ENCODE results near the gene TMEM41A.

Gene TMEM41A

DNA sequence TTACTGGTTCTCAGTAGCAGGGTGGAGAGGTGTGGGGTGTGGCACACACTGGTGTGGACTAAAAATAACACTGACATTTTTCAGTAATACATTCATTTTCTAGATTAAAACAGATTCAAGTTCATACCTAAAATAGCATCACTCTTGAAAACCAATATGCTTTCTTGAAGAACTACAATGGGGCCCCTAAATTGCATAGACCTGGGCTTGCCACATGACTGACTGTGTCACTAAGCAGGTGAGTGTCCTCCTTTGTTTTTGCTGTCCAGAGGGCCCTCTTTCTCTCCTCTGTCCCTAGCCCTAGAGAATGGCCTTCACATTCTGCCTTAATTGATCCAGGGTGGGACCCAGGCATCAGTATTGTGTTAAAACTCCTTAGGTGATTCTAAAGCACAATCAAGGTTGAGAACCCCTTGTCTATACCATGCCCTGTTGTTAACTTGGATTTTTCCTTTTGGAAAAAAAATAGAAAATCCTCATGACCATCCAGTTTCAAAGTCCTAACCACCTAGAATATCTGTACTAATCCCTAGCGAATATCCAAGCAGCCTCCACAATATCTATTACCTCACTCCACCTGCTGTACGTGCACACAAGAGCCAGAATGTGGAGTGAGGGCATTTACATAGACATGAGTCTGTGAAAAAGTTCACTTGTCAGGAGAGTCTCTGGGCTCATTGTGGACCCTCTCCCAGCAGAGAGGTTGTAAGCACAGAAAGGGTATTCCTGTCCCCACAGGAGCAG lies 18.7 kb upstream of the TMEM41A start:
- Mint-ChIP-seq H3K27me3 (peaks cover 26 to 40% of the 10 kb centered on the region in 2 donors), H3K36me3 (ENCODE audit: insufficient read depth) (no peaks in the 10 kb centered on the region), H3K27ac (no peak overlapping the region), H3K9me3 (no peaks in the 10 kb centered on the region), H3K4me3 (no peak overlapping the region), H3K4me1 (ENCODE audit: low read depth in 2 of 2) (no peaks in the 10 kb centered on the region)
- DNase-seq (no peak), ATAC-seq (replicated peaks) (no peak)

DNA sequence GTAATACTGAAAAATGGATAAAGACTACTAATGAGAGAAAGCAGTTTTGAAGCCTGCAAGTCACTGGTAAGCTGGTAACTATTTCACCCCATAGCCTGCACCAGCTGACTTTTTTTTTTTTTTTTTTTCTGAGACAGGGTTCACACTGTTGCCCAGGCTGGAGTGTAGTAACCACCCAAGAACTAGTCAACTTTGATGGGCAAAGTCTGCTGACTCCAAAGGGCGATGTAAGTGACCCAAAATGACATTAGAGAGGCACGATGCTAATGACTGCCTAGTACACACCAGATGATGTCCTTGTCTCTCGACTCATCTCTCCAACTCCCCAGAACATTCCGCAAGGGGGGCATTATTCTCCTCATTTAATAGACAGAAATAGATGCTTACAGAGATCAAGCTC lies 12.9 kb upstream of the TMEM41A start:
- DNase-seq (no peak), ATAC-seq (replicated peaks) (no peak)
- H3K9me3 Mint-ChIP-seq, result no peaks in the 10 kb centered on the region
- H3K4me1 Mint-ChIP-seq (ENCODE audit: low read depth in 2 of 2), result no peaks in the 10 kb centered on the region
- H3K27me3 Mint-ChIP-seq, result peaks cover 10 to 21% of the 10 kb centered on the region in 2 donors
- H3K36me3 Mint-ChIP-seq (ENCODE audit: insufficient read depth), result peaks cover 3% of the 10 kb centered on the region
- H3K4me3 Mint-ChIP-seq, result no peak overlapping the region
- no peak overlapping the region for H3K27ac Mint-ChIP-seq

DNA sequence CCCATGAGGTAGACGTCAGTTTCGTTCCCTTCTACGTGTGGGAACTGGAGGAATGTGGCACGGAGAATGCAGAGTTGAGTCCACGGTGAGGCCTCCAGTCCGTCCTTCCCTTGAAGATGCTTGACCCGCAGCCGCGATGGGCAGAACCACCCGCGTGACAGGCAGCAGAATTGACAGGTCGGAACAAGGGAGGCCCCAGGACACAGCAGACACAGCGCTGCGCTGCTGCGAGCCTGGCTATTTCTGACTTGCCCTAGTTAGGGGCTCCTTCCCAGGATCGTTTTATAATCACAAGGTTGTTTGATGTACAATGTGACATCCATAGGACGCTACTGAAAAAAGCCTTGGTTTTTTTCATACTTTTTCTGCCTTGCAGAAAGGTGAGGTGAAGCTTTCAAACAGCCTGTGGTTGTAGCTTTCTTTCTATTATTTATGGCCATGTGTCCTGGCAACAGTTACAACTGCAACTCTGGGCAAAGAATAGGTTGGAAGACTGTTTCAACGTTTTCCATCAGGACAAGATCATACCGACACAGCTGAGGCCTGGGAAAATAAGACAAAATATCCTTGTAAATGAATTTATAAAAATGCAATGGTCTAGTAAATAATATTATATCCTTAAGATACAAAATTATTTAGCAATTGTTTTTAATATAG lies 9.6 kb upstream of the TMEM41A start:
- Mint-ChIP-seq H3K27me3 (peaks cover 10 to 12% of the 10 kb centered on the region in 2 donors), H3K4me3 (no peak overlapping the region), H3K4me1 (ENCODE audit: low read depth in 2 of 2) (no peaks in the 10 kb centered on the region), H3K36me3 (ENCODE audit: insufficient read depth) (peaks cover 3% of the 10 kb centered on the region), H3K27ac (no peak overlapping the region), H3K9me3 (no peaks in the 10 kb centered on the region)
- DNase-seq, result no peak
- ATAC-seq (replicated peaks), result no peak

DNA sequence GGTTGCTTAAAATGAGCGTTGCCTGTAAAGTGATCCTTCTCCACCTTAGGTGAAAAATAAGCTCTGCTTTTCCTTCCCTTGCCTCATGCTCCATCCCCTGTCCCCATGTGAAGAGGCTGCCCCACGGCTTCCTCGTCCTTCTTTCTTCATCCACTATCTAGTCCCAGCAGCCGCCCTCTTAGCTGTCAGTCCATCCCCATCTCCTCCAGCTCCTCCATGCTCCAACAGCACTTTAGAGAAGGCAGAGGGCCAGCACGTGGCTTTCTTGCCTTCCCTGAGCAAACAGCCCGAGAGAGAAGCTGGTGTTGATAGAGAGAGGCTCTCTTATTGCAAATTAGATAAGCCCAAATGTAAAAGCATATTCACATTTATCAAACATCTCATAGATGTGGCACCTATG lies 9.0 kb upstream of the TMEM41A start:
- DNase-seq (no peak), ATAC-seq (replicated peaks) (no peak)
- Mint-ChIP-seq H3K4me3 (no peak overlapping the region), H3K4me1 (ENCODE audit: low read depth in 2 of 2) (no peaks in the 10 kb centered on the region), H3K9me3 (no peaks in the 10 kb centered on the region), H3K27ac (no peak overlapping the region), H3K27me3 (peaks cover 7 to 18% of the 10 kb centered on the region in 2 donors), H3K36me3 (ENCODE audit: insufficient read depth) (peaks cover 3% of the 10 kb centered on the region)

DNA sequence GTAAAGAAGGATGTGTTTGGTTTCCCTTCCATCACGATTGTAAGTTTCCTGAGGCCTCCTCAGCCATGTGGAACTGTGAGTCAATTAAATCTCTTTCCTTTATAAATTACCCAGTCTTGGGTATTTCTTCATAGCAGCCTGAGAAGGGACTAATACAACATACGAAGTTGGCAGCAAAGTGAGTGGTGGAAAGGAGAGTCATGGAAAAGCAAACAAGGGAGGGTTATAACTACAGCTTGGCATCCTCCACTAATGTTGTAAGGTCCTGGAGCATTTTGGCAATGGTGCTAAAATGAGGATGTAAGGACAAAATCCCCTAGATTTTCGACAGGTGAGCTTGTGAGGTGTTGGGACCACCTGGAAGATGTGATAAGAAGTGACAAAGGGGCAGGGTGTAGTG lies 5.8 kb upstream of the TMEM41A start:
- H3K27ac Mint-ChIP-seq, result no peak overlapping the region

DNA sequence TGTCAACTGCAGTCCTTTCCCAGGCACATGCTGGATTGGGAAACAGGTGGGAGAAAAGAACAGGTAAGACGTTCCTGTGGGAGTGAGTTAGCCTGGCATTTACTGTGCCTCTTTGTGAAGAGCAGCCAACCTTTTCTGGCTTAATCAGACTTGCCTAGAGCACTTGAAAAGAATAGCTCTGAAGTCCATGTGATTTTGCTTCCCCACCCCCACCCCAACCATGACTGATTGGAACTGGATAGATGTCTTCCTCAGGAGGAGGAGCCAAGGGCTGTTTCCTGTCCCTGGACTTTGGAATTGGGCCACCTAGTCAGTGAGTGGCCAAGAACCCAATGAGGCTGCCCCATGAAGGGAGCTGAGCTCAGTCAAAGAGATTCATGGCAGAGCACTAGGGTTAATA lies 4.7 kb upstream of the TMEM41A start:
- H3K4me3 Mint-ChIP-seq, result no peak overlapping the region
- H3K4me1 Mint-ChIP-seq (ENCODE audit: low read depth in 2 of 2), result peaks cover 3% of the 10 kb centered on the region in 2 donors
- H3K27me3 Mint-ChIP-seq, result peaks cover 4 to 22% of the 10 kb centered on the region in 2 donors
- H3K9me3 Mint-ChIP-seq, result no peaks in the 10 kb centered on the region
- H3K36me3 Mint-ChIP-seq (ENCODE audit: insufficient read depth), result peaks cover 7% of the 10 kb centered on the region
- no peak overlapping the region for H3K27ac Mint-ChIP-seq
- ATAC-seq (replicated peaks) (no peak), DNase-seq (no peak)

More for the DNA sequence above, 5.8 kb upstream of the TMEM41A start:
- peaks cover 4 to 22% of the 10 kb centered on the region in 2 donors for H3K27me3 Mint-ChIP-seq
- ATAC-seq (replicated peaks), result no peak
- no peak overlapping the region for H3K4me3 Mint-ChIP-seq
- no peak for DNase-seq
- H3K36me3 Mint-ChIP-seq (ENCODE audit: insufficient read depth), result peaks cover 3% of the 10 kb centered on the region
- no peaks in the 10 kb centered on the region for H3K4me1 Mint-ChIP-seq (ENCODE audit: low read depth in 2 of 2)
- H3K9me3 Mint-ChIP-seq, result no peaks in the 10 kb centered on the region

DNA sequence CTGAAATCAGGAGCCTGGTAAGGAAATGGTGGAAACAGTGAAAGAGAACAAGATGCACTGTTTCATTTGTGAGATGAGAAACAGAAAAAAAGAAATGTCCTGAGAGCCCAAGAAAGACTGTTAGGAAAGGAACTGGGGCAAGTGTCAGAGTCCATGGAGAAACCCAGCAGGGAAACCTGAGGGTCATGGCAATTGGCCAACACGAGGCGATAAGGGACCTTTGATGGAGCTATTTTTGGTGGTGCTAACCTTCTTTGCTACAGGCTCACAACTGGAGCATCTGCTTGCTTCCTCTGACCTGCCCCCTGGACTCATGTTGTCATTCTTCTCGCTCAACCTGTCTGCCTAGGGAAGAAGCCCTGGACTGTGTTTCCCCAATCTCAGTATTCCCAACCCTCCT lies 4.2 kb upstream of the TMEM41A start:
- Mint-ChIP-seq H3K9me3 (no peaks in the 10 kb centered on the region), H3K27me3 (peaks cover 4 to 22% of the 10 kb centered on the region in 2 donors), H3K27ac (no peak overlapping the region), H3K4me1 (ENCODE audit: low read depth in 2 of 2) (peaks cover 5 to 8% of the 10 kb centered on the region in 2 donors), H3K4me3 (no peak overlapping the region), H3K36me3 (ENCODE audit: insufficient read depth) (peaks cover 9% of the 10 kb centered on the region)
- DNase-seq, result no peak
- ATAC-seq (replicated peaks), result no peak

DNA sequence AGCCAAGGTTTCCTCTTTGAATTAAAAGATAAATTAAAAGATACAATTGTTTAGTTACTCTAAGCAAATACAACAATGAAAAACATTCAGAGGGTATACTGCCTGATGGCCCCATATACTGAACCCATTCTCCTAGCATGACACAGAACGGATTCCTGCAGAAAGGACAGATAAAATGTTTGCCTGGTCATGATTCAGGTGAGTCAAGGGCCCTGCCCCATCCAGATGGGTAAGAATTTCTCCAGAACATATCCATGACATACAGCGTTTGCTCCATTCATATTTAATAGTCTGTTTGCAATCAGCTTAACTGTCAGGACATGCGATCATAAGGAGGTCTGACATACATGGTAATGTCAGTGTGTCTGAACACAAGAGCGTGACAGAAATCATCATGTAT lies 8.6 kb downstream of the TMEM41A start:
- no peaks in the 10 kb centered on the region for H3K9me3 Mint-ChIP-seq
- no peaks in the 10 kb centered on the region for H3K27me3 Mint-ChIP-seq
- peaks cover 0 to 4% of the 10 kb centered on the region in 2 donors for H3K4me1 Mint-ChIP-seq (ENCODE audit: low read depth in 2 of 2)
- DNase-seq (no peak), ATAC-seq (replicated peaks) (no peak)
- H3K36me3 Mint-ChIP-seq (ENCODE audit: insufficient read depth), result peaks cover 40% of the 10 kb centered on the region
- peak overlapping the region in 1 of 2 donors; percentile 59 for H3K27ac Mint-ChIP-seq
- no peak overlapping the region for H3K4me3 Mint-ChIP-seq

DNA sequence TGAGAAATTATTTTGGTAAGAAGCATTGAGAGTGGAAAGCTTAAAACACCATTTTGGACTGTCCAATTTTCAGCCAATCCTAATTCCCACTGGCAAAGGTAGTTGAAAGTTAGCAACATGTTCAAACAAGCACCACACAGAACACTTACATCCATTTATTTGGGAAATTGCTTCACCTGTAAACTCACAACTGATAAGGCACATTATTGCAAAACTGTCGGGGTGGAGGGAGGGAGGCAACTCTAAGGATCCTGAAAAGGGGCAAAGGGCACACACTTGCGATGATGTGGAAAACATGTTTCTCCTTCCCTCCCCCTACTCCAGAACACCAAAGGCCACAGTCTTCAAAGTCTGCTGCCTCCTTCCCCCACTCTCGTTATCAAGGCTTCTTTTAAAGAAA lies 9.4 kb downstream of the TMEM41A start:
- Mint-ChIP-seq H3K9me3 (no peaks in the 10 kb centered on the region), H3K4me3 (no peak overlapping the region), H3K27ac (no peak overlapping the region), H3K36me3 (ENCODE audit: insufficient read depth) (peaks cover 37% of the 10 kb centered on the region), H3K27me3 (no peaks in the 10 kb centered on the region), H3K4me1 (ENCODE audit: low read depth in 2 of 2) (peaks cover 0 to 3% of the 10 kb centered on the region in 2 donors)
- ATAC-seq (replicated peaks) (no peak), DNase-seq (no peak)

DNA sequence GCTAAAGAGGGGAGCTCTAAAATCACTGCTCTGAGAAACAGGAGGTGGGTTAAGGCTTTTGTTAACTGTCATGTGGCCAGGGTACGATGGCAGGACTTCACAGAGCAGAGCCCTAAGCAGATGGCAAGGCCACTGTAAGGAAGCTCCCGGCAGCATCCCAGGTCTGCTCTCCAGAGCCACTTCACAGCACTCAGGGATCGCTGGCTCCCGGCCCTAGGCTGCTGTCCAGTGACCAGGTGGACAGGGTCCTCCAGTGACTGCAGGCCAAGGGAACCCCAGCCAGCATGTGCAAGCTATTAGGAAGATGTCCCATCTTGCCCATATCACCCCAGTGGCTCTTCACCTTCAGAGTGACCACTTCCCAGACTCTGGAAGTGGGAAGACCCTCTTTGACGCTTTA lies 10.4 kb downstream of the TMEM41A start:
- Mint-ChIP-seq H3K4me1 (ENCODE audit: low read depth in 2 of 2) (peaks cover 0 to under 1% of the 10 kb centered on the region in 2 donors), H3K36me3 (ENCODE audit: insufficient read depth) (peaks cover 29% of the 10 kb centered on the region), H3K27me3 (no peaks in the 10 kb centered on the region), H3K27ac (no peak overlapping the region), H3K4me3 (no peak overlapping the region), H3K9me3 (no peaks in the 10 kb centered on the region)
- DNase-seq (no peak), ATAC-seq (replicated peaks) (no peak)

DNA sequence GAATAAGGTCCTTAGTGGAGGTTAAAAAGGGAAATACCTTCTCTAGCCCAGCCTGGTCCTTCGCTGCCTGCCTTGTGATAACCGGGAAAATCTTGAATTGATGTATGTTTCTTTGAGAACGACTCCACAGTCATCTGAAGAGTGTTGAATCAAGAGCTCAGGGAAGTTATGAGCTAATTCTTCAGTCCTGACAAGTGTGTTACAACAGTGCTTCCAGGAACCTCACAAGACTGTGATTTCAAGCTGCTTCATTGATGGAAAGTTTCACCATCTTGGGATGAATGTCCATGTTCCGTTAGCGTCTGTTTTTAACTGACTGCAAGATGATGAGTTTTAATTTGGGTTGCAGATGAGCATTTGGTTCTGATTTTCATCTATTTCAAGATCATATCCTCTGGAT lies 12.4 kb downstream of the TMEM41A start:
- Mint-ChIP-seq H3K4me1 (ENCODE audit: low read depth in 2 of 2) (peaks cover 5 to 14% of the 10 kb centered on the region in 2 donors), H3K27ac (peak overlapping the region in 1 of 2 donors; percentile 64), H3K9me3 (no peaks in the 10 kb centered on the region), H3K27me3 (no peaks in the 10 kb centered on the region), H3K4me3 (no peak overlapping the region), H3K36me3 (ENCODE audit: insufficient read depth) (peaks cover 27% of the 10 kb centered on the region)
- DNase-seq (no peak), ATAC-seq (replicated peaks) (no peak)

DNA sequence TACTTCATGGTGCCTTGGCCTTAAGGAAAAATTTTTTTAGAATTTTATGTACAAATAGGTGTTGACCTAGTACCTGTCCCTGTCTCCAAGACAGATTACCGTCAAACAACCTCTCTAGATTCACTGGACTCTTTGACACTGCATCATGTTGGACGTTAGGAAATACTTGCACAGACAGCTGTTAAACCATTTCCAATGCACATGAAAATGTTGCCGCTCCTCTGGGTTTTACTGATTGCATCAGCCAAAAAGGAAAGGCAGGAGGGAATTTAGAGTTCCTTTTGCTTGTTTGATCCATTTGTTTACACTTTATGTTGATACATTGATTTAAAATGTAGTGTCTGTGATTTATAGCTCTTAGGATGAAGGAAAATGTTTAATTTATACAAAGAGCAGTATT lies 14.5 kb downstream of the TMEM41A start:
- Mint-ChIP-seq H3K9me3 (no peaks in the 10 kb centered on the region), H3K4me3 (no peak overlapping the region), H3K27me3 (no peaks in the 10 kb centered on the region), H3K36me3 (ENCODE audit: insufficient read depth) (peaks cover 19% of the 10 kb centered on the region), H3K27ac (no peak overlapping the region), H3K4me1 (ENCODE audit: low read depth in 2 of 2) (peaks cover 5 to 14% of the 10 kb centered on the region in 2 donors)
- ATAC-seq (replicated peaks) (no peak), DNase-seq (no peak)

DNA sequence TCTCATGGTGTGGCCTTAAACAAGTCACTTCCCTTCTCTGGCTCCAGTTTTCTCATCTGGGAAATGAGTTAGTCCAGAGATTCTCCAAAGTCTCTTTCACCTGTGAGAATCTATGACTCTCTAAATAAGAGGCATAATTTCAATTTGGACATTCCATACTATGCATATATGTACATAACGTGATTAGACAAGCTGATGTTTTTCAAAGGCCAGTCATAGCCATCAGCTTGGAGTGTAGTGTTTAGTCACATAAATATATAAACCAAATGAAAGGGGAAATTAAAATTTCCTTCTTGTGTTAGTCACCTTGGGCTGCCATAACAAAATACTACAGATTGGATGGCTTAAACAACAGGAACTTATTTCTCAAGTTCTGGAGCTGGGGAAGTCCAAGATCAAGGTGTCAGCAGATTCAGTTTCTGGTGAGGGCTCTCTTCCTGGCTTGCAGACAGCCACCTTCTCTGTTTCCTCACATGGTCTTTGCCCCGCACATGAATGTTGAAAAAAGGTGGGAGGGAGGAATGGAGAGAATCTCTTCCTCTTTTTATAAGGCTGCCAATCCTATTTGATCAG lies 19.4 kb downstream of the TMEM41A start:
- Mint-ChIP-seq H3K4me1 (ENCODE audit: low read depth in 2 of 2) (peaks cover 5 to 14% of the 10 kb centered on the region in 2 donors), H3K36me3 (ENCODE audit: insufficient read depth) (peaks cover 10% of the 10 kb centered on the region), H3K9me3 (no peaks in the 10 kb centered on the region), H3K4me3 (no peak overlapping the region), H3K27ac (no peak overlapping the region), H3K27me3 (no peaks in the 10 kb centered on the region)
- no peak for DNase-seq
- ATAC-seq (replicated peaks), result no peak

DNA sequence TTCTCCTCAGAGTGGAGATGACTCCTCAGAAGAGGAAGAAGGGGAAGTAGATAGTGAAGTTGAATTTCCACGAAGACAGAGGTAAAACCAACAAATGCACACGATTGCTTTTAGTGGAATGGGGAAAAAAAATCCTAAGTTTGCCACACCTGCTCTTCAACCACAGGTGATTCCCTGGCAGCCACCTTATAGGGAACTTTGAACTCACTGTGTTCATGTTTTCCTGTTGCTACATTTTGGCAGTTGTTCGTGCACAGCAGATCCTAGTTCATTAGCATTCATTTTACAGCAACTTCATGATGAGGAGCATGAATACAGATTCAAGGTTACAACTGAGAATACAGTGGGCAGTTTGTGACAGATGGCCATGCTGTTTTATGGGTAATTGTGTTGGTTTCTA lies 21.5 kb downstream of the TMEM41A start:
- no peaks in the 10 kb centered on the region for H3K27me3 Mint-ChIP-seq
- peaks cover 8% of the 10 kb centered on the region for H3K36me3 Mint-ChIP-seq (ENCODE audit: insufficient read depth)
- no peak for ATAC-seq (replicated peaks)
- no peak for DNase-seq
- H3K27ac Mint-ChIP-seq, result no peak overlapping the region
- no peaks in the 10 kb centered on the region for H3K9me3 Mint-ChIP-seq
- no peak overlapping the region for H3K4me3 Mint-ChIP-seq
- peaks cover 0 to 2% of the 10 kb centered on the region in 2 donors for H3K4me1 Mint-ChIP-seq (ENCODE audit: low read depth in 2 of 2)
